RPMI7951 (cell line): ENCODE results near the gene ZNF829. TPM values are rescaled to one million over a fixed set of nuclear protein-coding genes. Genes with fewer than 3 reads are reported as not detected.

Experiments
- DNase-seq: peaks from one replicate; pipeline ENCODE4 v3.0.0-alpha.2; 2012; ENCODE audit warnings: low read depth
- total RNA-seq: library from RNA; depleted of rRNA; stranded (reverse); fragments of >200 nt; shearing (Covaris generic); gene quantifications from 2 replicates; pipeline ENCODE4 v1.2.3, GENCODE V29; 2014; rRNA removed

ZNF829 gene
- 4.9 and 6.6 TPM in 2 replicates for total RNA-seq

- DNase-seq = peak; percentile 91
These were observed at the start of gene ZNF829, which contains the start of gene ZNF568 for GRCh38 chr19:36915992-36916830. Gene ZNF829 (minus strand): TSS chr19:36916291. CDS start chr19:36915167, 1,124 bp downstream. Gene ZNF568 (plus strand): TSS chr19:36916332. CDS start chr19:36922771, 6,439 bp downstream.

- DNase-seq = peak; percentile 10
These were observed 47.2 kb upstream of the ZNF829 start for GRCh38 chr19:36963280-36963679.

GRCh38 chr19:36962346-36962745 is 46.3 kb upstream of the ZNF829 start:
- DNase-seq = no peak

GRCh38 chr19:36950335-36951119 is 34.4 kb upstream of the ZNF829 start:
- no peak for DNase-seq

GRCh38 chr19:36939153-36939552 is 23.1 kb upstream of the ZNF829 start:
- peak; percentile 10 for DNase-seq

GRCh38 chr19:36931684-36932083 is 15.6 kb upstream of the ZNF829 start:
- DNase-seq = no peak

GRCh38 chr19:36918090-36918489 is 2.0 kb upstream of the ZNF829 start:
- no peak for DNase-seq

GRCh38 chr19:36916991-36917390 is 900 bp upstream of the ZNF829 start:
- peak; percentile 40 for DNase-seq

GRCh38 chr19:36898422-36898821 is 17.7 kb downstream of the ZNF829 start:
- no peak for DNase-seq

- DNase-seq = no peak
These were observed 21.2 kb downstream of the ZNF829 start for GRCh38 chr19:36894849-36895383.

- DNase-seq = peak; percentile 18
These were observed 24.2 kb downstream of the ZNF829 start for GRCh38 chr19:36891768-36892357.

GRCh38 chr19:36876993-36877938 is 38.8 kb downstream of the ZNF829 start:
- DNase-seq = no peak

GRCh38 chr19:36851898-36852297 is 64.2 kb downstream of the ZNF829 start:
- no peak for DNase-seq

- peak; percentile 95 for DNase-seq
These were observed 65.3 kb downstream of the ZNF829 start, which contains the start of gene ZNF345 for GRCh38 chr19:36850559-36851442. Gene ZNF345 (plus strand): TSS chr19:36850876. CDS start chr19:36876831, 25,955 bp downstream.

GRCh38 chr19:36849701-36850558 is 66.2 kb downstream of the ZNF829 start:
- DNase-seq = peak; percentile 92

GRCh38 chr19:36847968-36848367 is 68.1 kb downstream of the ZNF829 start:
- DNase-seq = no peak

GRCh38 chr19:36838784-36839324 is 77.2 kb downstream of the ZNF829 start:
- DNase-seq = no peak
